ENCODE results near the gene NFIB.

The NFIB gene

DNA sequence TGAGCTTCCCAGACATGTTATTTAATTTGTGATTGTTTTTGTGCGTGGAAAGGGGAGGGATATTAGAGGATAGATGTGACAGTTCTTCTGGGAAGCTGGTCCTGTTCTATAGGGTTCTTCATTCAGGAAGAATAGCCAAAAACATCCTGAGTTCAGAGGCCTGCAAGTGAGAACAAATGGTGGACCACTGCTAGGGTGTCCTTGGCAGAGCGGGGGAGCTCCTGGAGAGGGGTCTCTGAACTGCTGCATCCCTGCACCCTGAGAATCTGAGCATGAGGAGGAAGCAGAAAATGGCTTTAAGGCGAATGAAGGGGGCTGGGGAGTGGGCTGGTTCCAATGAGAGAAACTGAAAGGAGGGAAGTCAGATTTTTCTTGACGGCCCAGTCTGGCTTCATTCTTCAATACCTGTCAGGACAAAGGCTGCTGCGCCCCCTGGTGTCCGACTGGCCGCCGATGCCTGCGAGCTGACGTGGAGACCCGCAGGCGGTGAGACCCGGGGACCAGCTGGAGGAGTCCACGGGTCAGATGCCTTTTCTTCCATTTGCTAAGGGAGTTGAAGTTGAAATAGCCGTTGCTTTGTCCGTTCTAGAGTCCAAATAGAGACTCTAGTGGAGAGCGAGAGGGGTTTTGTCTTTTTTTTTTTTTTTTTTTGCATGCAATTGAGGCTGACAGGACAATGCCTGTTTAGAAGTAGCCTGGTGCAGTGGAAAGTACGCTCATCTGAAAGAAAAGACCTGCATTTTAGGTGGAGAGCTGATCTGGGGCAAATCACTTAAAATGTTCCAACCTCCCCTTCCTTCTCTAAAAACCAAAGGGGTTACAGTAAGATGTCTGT is 39.5 kb upstream of the NFIB start:
- no peaks in the 10 kb centered on the region for H4K20me1 ChIP-seq (ENCODE audit: insufficient read depth, low read length)
- H3K4me1 ChIP-seq (ENCODE audit: low read length), result no peaks in the 10 kb centered on the region
- peak; percentile 63 for TF ChIP-seq CTCF (IDR thresholded peaks at IDR 0.05; ENCODE audit: low read length)
- TF ChIP-seq EZH2phosphoT487 (IDR thresholded peaks at IDR 0.05; ENCODE audit: low read length), result no peak
- TF ChIP-seq EZH2 (optimal IDR thresholded peaks at IDR 0.05; ENCODE audit: low read depth, low read length), result no peak
- H3K9ac ChIP-seq (ENCODE audit: low read length), result no peak overlapping the region
- DNase-seq, result peak; percentile 52
- no peak overlapping the region for H3K4me3 ChIP-seq (ENCODE audit: low read length)
- H3K9me2 ChIP-seq (replicated peaks; ENCODE audit: insufficient read depth, low read length), result no peaks in the 10 kb centered on the region
- no peaks in the 10 kb centered on the region for H3K27me3 ChIP-seq (replicated peaks; ENCODE audit: insufficient read depth, low read length)
- H3K4me2 ChIP-seq (ENCODE audit: low read depth, low read length), result 0 out of 2 replicates have a peak overlapping the region, but pooled peaks have one; percentile 21
- H3K9me3 ChIP-seq (replicated peaks; ENCODE audit: insufficient read depth, low read length), result no peaks in the 10 kb centered on the region
- H2AFZ ChIP-seq (ENCODE audit: low read length), result no peak overlapping the region
- no peak overlapping the region for H3K27ac ChIP-seq (ENCODE audit: low read length)
- H3K36me3 ChIP-seq (replicated peaks; ENCODE audit: insufficient read depth, low read length), result no peaks in the 10 kb centered on the region
- no peaks in the 10 kb centered on the region for H3K79me2 ChIP-seq (ENCODE audit: low read length)
- H3F3A ChIP-seq (ENCODE audit: insufficient read depth, low read length), result no peaks in the 10 kb centered on the region

- no peaks in the 10 kb centered on the region for H3K4me1 ChIP-seq (ENCODE audit: low read length)
- no peak for DNase-seq
- no peaks in the 10 kb centered on the region for H3K79me2 ChIP-seq (ENCODE audit: low read length)
- no peaks in the 10 kb centered on the region for H3K27me3 ChIP-seq (replicated peaks; ENCODE audit: insufficient read depth, low read length)
- no peak overlapping the region for H3K27ac ChIP-seq (ENCODE audit: low read length)
- no peaks in the 10 kb centered on the region for H3K9me3 ChIP-seq (replicated peaks; ENCODE audit: insufficient read depth, low read length)
- no peak overlapping the region for H3K4me2 ChIP-seq (ENCODE audit: low read depth, low read length)
- H3K9ac ChIP-seq (ENCODE audit: low read length), result no peak overlapping the region
- no peaks in the 10 kb centered on the region for H3K9me2 ChIP-seq (replicated peaks; ENCODE audit: insufficient read depth, low read length)
- H3K36me3 ChIP-seq (replicated peaks; ENCODE audit: insufficient read depth, low read length), result no peaks in the 10 kb centered on the region
- H2AFZ ChIP-seq (ENCODE audit: low read length), result no peak overlapping the region
- H3F3A ChIP-seq (ENCODE audit: insufficient read depth, low read length), result no peaks in the 10 kb centered on the region
- TF ChIP-seq CTCF (IDR thresholded peaks at IDR 0.05; ENCODE audit: low read length), result no peak
- TF ChIP-seq EZH2 (optimal IDR thresholded peaks at IDR 0.05; ENCODE audit: low read depth, low read length), result no peak
- no peaks in the 10 kb centered on the region for H4K20me1 ChIP-seq (ENCODE audit: insufficient read depth, low read length)
- H3K4me3 ChIP-seq (ENCODE audit: low read length), result no peak overlapping the region
Observed at GRCh38 chr9:14352503-14352902, 38.6 kb upstream of the NFIB start.

GRCh38 chr9:14351221-14351836 is 37.4 kb upstream of the NFIB start:
- Histone ChIP-seq H3K4me2 (ENCODE audit: low read depth, low read length) (no peak overlapping the region), H3K36me3 (replicated peaks; ENCODE audit: insufficient read depth, low read length) (no peaks in the 10 kb centered on the region), H3K27ac (ENCODE audit: low read length) (no peak overlapping the region), H3K9me3 (replicated peaks; ENCODE audit: insufficient read depth, low read length) (no peaks in the 10 kb centered on the region), H3K4me1 (ENCODE audit: low read length) (no peaks in the 10 kb centered on the region), H2AFZ (ENCODE audit: low read length) (no peak overlapping the region), H3K9me2 (replicated peaks; ENCODE audit: insufficient read depth, low read length) (no peaks in the 10 kb centered on the region), H3F3A (ENCODE audit: insufficient read depth, low read length) (no peaks in the 10 kb centered on the region), H3K9ac (ENCODE audit: low read length) (no peak overlapping the region), H3K4me3 (ENCODE audit: low read length) (no peak overlapping the region), H4K20me1 (ENCODE audit: insufficient read depth, low read length) (no peaks in the 10 kb centered on the region), H3K27me3 (replicated peaks; ENCODE audit: insufficient read depth, low read length) (no peaks in the 10 kb centered on the region), H3K79me2 (ENCODE audit: low read length) (no peaks in the 10 kb centered on the region)
- no peak for DNase-seq
- TF ChIP-seq EZH2phosphoT487 (IDR thresholded peaks at IDR 0.05; ENCODE audit: low read length), result no peak

- no peak overlapping the region for H3K4me2 ChIP-seq (ENCODE audit: low read depth, low read length)
Observed at GRCh38 chr9:14350754-14351153, 36.8 kb upstream of the NFIB start.

More at GRCh38 chr9:14350754-14351153, 36.8 kb upstream of the NFIB start:
- H3K36me3 ChIP-seq (replicated peaks; ENCODE audit: insufficient read depth, low read length), result no peaks in the 10 kb centered on the region
- H3K4me1 ChIP-seq (ENCODE audit: low read length), result no peaks in the 10 kb centered on the region
- H3K4me3 ChIP-seq (ENCODE audit: low read length), result no peak overlapping the region
- no peaks in the 10 kb centered on the region for H3F3A ChIP-seq (ENCODE audit: insufficient read depth, low read length)
- no peaks in the 10 kb centered on the region for H3K9me3 ChIP-seq (replicated peaks; ENCODE audit: insufficient read depth, low read length)
- H3K79me2 ChIP-seq (ENCODE audit: low read length), result no peaks in the 10 kb centered on the region
- H2AFZ ChIP-seq (ENCODE audit: low read length), result no peak overlapping the region
- no peak overlapping the region for H3K27ac ChIP-seq (ENCODE audit: low read length)
- no peaks in the 10 kb centered on the region for H3K9me2 ChIP-seq (replicated peaks; ENCODE audit: insufficient read depth, low read length)
- H3K27me3 ChIP-seq (replicated peaks; ENCODE audit: insufficient read depth, low read length), result no peaks in the 10 kb centered on the region
- no peaks in the 10 kb centered on the region for H4K20me1 ChIP-seq (ENCODE audit: insufficient read depth, low read length)
- DNase-seq, result no peak
- TF ChIP-seq EZH2 (optimal IDR thresholded peaks at IDR 0.05; ENCODE audit: low read depth, low read length) (no peak), EZH2phosphoT487 (IDR thresholded peaks at IDR 0.05; ENCODE audit: low read length) (no peak), CTCF (IDR thresholded peaks at IDR 0.05; ENCODE audit: low read length) (no peak)
- no peak overlapping the region for H3K9ac ChIP-seq (ENCODE audit: low read length)
